MM.1S (cell line): ENCODE data around the gene B9D2.

Experiments used
- EZH2 ChIP-seq: fragments of 300-600 bp; sonication (generic); optimal IDR thresholded peaks from 2 replicates; pipeline ENCODE3; 2017; ENCODE audit warnings: low read depth, mild to moderate bottlenecking, antibody characterized with exemption, low read length, mixed read lengths
- EZH2phosphoT487 ChIP-seq: fragments of 300-600 bp; sonication (generic); IDR thresholded peaks from 2 replicates; pipeline ENCODE4 v1.6.1; 2018; ENCODE audit warnings: antibody characterized with exemption, low read length
- TF ChIP-seq, protein P1 (sequence below): fragments of 300-600 bp; sonication (generic); IDR thresholded peaks from 2 replicates; pipeline ENCODE4 v1.5.1; 2016; ENCODE audit warnings: antibody characterized with exemption, low read length, mixed read lengths

DNA sequence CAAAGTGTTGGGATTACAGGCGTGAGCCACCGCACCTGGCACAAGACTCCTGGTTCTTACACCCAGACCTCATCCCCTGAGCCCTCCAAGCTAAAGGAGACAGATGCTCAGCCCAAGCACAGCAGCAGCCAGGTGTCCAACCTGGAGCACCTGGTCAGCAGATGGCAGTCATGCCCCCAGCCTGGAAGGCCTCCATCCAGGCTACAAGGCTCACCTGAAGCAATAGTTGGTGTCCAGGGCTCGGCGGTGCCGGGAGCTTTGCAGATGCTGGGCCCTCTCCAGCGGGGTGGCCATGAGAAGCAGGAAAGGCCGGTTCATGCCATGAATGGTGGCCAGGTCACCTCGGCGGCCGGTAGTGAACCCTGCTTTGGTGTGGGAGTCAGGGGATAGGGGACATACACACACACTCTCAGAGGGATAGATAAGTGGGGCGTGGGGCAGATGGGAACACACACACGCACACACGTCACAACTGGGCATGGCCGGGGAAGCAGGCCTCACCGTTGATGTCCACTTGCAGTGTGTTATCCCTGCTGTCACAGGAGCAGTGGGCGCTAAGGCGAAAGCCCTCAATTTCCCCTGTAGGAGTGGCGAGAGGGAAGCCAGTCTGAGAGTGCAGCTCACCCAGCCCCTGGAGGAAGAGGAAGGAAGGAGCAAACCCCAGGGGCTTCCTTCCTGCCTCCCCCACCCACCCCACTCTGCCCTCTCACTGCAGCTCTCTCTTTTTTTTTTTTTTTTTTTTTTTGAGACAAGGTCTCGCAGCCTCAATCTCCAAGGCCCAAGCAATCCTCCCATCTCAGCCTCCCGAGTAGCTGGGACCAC lies 22.1 kb downstream of the B9D2 start:
- TF ChIP-seq, protein P1, sequence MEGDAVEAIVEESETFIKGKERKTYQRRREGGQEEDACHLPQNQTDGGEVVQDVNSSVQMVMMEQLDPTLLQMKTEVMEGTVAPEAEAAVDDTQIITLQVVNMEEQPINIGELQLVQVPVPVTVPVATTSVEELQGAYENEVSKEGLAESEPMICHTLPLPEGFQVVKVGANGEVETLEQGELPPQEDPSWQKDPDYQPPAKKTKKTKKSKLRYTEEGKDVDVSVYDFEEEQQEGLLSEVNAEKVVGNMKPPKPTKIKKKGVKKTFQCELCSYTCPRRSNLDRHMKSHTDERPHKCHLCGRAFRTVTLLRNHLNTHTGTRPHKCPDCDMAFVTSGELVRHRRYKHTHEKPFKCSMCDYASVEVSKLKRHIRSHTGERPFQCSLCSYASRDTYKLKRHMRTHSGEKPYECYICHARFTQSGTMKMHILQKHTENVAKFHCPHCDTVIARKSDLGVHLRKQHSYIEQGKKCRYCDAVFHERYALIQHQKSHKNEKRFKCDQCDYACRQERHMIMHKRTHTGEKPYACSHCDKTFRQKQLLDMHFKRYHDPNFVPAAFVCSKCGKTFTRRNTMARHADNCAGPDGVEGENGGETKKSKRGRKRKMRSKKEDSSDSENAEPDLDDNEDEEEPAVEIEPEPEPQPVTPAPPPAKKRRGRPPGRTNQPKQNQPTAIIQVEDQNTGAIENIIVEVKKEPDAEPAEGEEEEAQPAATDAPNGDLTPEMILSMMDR: no peak
- TF ChIP-seq EZH2 (no peak), EZH2phosphoT487 (no peak)
